Stimulated activated CD8-positive, alpha-beta memory T cell treated with anti-CD3 and anti-CD28 coated beads, Interleukin-7, amount 100 ng/mL, for 1 hour (primary cell): ENCODE data around the gene PCCB.
"Not testable (repeated sequence)": the region's sequence is repeated elsewhere in the genome, so short reads cannot be mapped to it uniquely, and the experiment has no call there.

Source experiments
- DNase-seq, 2 donors: peaks; one replicate each; pipeline ENCODE4 v3.0.0-alpha.2; 2020; ENCODE audit warnings: low read depth in 2 of 2

PCCB gene

DNA sequence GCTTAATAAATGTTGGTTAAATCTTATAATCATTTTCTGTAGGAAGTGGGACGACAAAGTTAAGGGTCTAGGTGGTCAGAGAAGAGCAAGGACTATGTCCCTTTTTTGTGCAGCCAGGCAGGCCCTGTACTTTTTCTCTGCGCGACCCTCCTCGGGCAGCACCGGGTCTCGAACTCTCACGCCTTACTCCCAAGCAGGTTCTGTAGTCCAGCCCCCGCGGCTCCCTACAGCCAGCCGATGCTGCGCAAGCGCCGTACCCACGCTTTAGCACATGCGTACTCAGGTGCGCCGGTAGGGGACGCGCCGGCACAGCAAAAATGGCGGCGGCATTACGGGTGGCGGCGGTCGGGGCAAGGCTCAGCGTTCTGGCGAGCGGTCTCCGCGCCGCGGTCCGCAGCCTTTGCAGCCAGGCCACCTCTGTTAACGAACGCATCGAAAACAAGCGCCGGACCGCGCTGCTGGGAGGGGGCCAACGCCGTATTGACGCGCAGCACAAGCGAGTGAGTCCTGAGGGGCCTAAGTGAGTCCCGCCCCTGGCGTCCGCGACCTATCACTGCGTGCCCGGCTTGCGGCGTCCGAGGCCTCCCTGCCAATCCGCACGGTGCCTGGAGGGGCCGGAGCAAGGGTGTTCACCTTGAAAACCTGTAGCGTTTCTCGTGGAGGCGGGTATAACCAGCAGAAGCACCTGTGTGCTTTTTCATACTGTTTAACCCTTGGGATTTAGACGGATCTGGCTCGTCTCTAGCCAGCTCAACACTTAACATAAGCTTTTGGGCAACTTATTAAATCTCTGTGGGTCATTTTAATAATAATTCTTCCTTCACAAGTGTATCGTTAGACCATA is at the start of gene PCCB:
PCCB (plus strand) TSS at position 282 of the 844 bp plus-strand sequence; CDS start at position 318, 36 bp downstream.
- DNase-seq = peak; percentile 78 to 80

DNA sequence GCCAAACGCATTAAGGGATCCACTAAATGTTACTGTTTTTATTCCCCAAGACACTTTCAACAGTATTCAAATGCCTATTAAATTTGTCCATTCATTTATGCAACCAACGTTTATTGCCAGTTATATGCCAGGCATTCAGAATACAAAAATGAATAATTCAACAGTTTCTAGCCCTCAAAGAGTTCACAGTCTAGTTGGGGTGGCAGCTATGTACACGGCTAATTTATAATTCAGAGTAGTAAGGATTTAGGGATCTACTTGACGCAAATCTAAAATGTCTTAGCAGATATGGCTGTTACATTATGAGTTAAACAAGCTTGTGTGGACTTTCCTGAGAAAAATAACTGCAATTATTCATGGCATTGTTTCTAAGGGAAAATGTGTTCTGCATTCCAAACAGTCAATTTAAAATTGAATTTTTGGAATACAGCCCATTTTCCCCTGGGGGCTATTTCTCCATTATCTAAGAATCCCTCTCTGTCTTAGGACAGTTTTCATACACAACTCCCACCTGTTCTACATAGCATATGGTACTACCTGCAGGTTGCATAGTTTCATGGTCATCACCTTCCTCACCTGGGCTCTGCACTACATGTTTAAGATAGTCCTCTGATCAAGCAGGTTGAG is 42.5 kb upstream of the PCCB start:
- no peak for DNase-seq

DNA sequence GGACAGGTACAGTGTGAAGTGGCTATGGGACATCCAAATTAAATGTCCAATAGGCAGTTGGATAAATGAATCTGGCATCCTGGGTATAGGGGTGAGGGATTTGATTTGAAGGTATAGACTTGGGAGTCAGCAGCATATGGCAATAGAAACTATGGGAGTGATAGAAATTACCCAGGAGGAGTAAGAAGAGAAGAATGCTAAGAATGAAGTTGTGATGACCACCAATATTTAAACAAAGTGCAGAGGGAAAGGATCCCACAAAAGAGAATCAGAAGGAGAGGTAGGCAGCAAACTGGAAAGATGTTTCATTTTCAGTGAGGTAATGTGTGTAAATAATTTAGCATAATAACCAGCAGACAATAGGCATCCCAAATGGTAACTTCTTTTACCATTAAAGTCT is 40.2 kb upstream of the PCCB start:
- DNase-seq = no peak

DNA sequence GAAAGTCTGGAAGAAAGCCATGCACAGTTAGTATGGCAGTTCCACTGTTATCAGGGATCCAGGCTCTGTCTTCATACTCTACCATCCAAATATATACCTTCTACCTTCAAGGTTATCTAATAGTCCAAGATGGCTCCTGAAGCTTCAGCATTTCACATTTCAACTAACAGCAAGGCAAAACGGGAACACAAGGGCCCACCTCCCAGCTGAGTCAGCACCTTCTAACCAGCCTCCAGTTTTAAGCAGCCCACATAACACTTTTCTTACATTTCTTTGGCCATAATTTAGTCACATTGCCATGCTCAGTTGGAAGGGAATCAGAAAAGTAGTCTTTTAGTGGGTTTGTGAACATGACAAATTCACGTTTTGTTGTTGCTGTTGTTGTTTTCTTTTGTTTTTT is 38.6 kb upstream of the PCCB start:
- no peak for DNase-seq

DNA sequence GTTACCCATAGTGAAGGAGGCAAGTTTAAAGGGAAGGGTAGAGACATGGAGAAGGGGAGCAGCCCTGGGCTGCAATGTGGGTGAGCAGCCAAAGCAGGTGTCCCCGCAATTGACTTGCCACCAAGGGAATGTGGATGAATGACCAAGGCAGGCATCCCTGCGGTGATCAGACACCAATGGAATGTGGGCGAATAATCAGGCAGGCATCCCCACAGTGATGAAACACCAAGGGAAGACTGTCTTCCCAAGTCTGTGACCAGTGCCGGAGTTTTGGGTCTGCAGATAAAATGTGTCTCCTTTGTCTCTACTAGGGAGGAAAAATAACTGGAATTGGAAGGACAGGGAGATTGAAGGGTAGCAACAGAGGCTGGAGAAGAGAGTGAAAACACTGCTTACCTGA is 27.4 kb upstream of the PCCB start:
- DNase-seq = not testable (repeated sequence)

DNA sequence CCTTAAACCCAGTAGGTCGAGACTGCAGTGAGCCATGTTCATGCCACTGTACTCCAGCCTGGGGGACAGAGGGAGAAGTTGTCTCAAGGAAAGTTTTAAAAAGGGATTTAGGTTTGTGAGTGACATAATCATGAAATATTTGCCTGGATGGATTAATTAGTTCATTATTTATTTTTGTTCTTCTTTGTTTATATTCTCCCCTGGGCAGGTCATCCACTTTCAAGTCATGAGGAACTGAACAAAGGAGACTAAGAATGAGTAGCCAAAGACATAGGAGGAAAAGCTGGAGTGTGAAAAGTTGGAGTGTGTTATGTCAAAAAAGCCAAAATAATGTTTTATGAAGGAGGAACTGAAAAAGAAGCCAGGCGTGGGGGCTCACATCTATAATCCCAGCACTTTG is 17.7 kb upstream of the PCCB start:
- no peak for DNase-seq

GRCh38 chr3:136235545-136235944 is 14.6 kb upstream of the PCCB start:
- DNase-seq = no peak

DNA sequence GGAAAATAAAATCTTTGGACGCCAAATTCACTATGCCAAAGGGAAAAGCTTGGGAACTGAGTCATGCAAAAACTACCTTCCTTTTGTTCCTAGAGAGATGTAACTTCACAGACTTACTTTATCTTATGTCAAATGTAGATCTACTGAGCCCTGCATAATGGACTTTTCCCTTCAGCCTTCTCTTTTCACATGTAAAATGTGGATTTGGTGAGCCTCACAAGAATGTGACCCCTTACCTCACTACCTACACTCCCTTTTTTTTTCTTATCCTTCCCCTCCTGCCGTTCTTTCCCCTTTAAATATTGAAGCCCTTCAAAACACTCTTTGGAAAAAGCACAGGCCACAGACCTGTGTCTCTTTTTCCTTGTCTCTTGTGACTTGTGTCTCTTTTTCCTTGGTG is 14.0 kb upstream of the PCCB start:
- no peak for DNase-seq

GRCh38 chr3:136237103-136237502 is 13.0 kb upstream of the PCCB start:
- no peak for DNase-seq

GRCh38 chr3:136237961-136238649 is 12.0 kb upstream of the PCCB start:
- DNase-seq = no peak

- no peak for DNase-seq
These were observed 11.0 kb upstream of the PCCB start for GRCh38 chr3:136239094-136239493.

GRCh38 chr3:136245691-136246090 is 4.4 kb upstream of the PCCB start:
- no peak for DNase-seq

- no peak for DNase-seq
These were observed 2.7 kb upstream of the PCCB start for GRCh38 chr3:136247436-136247835.

- DNase-seq = no peak
These were observed 2.1 kb upstream of the PCCB start for GRCh38 chr3:136247855-136248590.

DNA sequence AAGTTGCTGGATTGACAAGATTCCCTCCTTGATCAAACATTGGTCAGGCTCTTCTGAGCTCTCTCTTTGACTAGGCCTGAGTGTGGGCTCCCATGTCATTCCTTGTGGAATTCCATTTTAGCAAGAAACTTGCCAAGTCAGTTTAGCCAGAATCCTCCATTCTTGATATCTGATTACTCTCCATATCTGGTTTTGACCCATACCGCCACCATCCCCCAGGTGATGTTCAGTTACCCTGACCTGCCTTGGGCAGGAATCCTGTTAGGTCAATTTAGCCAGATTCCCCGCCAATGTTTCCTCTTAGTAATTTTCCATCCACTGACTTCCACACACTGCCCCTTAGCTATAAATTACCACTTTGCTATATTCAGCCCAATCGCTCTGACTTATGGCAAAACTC is 1.0 kb upstream of the PCCB start:
- no peak for DNase-seq

DNA sequence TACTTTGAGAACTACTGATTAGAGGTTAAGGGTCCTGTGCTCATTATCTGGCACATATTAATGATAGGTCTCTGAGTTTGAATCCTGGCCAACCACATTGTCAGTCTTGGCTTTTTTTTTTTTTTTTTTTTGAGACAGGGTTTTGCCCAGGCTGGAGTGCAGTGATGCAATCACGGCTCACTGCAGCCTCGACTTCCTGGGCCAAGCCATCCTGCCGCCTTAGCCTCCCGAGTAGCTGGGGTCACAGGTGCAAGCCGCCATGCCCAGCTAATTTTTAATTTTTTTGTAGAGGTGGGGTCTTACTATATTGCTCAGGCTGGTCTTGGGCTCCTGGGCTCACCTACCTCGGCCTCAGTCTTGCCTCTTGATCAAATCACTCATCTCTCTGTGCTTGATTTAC is 547 bp upstream of the PCCB start:
- no peak for DNase-seq

DNA sequence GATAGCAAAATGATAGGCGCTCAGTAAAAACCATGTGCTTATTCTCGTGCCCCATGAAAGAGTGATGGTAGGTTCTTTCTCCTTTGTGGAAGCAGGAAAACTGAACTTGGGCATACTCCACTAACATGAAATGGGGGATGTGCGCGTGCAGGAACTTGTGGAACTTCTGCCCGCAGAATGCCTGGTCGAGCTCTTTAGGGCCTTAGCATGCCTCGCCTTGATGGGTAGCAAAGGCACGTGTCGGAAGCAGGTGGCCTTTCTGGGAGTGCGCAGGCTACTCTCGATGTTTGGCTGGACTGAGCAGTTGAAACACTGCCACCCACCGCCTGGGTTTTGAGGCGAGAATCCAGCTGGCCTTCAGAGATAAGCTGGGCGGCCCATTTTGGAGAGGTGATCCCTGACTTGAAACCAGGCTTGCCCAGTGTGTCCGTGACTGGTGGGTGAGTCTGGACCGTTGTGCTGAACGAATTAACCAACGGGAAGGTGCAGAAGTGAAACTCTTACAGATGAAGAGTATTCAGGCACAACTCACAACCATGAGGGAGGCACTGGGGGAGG is 842 bp downstream of the PCCB start:
- DNase-seq = no peak

GRCh38 chr3:136251511-136251910 is 1.4 kb downstream of the PCCB start:
- DNase-seq = no peak

GRCh38 chr3:136255672-136256406 is 5.7 kb downstream of the PCCB start:
- DNase-seq = no peak

GRCh38 chr3:136258199-136258598 is 8.1 kb downstream of the PCCB start:
- DNase-seq = no peak

DNA sequence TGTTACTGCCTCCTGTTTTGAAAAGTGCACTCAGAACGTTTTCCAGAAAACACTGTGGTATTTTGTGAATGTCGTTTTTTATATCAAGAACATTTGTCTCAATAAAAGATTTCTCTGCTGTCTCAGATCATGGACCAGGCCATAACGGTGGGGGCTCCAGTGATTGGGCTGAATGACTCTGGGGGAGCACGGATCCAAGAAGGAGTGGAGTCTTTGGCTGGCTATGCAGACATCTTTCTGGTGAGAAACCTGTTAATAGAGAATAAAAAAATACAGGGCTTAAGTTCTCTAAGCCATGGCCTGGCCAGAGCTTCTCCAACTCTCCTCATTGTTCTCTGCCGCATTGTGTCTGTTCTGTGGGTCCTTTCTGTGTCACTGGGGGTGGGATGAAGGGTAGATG is 11.7 kb downstream of the PCCB start:
- DNase-seq = no peak
